Sigmoid colon (tissue), 4 donors: ENCODE data around the gene KLHL30.

ENCODE experiments used
- POLR2A ChIP-seq, 2 donors: fragments of 450-650 bp; IDR thresholded peaks; one replicate each; pipeline ENCODE4 v1.6.1; 2016; ENCODE audit warnings: antibody characterized with exemption in 2 of 2, mild to moderate bottlenecking in 2 of 2, moderate library complexity in 2 of 2
- POLR2AphosphoS5 ChIP-seq, 4 donors: sonication (generic); formaldehyde crosslinking; IDR thresholded peaks; one replicate each; pipeline ENCODE4 v1.6.1; 2017; ENCODE audit warnings: antibody characterized with exemption in 4 of 4
- TF ChIP-seq, protein P1 (sequence below), 4 experiments: fragments of 450-650 bp in 3 of 4; fragments of 200-600 bp in 1 of 4; IDR thresholded peaks; one replicate each; pipeline ENCODE4 v1.5.1; 2016 to 2019; ENCODE audit warnings: antibody characterized with exemption in 4 of 4, mild to moderate bottlenecking in 3 of 4, moderate library complexity in 2 of 4

DNA sequence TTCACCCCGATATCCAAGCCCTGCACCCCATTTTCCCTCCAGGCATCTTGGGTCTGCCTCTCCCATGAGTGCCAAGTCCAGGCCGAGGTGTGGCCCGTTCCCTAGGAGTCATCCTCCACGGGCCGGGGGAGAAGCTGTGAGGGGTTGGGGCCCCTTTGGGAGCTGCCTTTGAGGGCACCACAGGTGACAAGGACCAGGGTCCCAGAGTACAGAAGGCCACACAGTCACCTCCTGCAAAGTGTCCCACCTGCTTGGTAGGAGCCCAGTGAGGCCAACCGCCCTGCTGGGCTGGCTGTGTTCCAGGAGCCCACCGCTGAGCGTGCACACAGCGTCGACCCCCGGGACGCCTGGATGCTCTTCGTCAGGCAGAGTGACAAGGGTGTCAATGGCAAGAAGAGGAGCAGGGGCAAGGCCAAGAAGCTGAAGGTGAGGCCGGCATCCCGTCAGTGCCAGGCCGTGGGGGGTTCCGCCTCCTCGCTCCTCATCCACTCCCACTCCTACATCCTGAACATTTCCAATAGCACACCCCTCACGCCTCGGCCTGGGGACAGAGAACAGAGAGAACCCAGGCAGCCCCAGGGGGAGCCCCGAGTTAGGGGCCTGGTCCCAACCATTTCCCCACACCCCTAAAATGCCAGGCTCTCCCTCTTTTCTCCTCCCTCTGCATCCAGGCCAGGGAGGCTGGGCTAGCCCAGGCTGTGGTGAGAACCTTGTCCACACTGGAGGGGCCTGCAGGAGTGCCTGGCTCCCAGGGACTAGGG is 23.0 kb downstream of the KLHL30 start:
- TF ChIP-seq, protein P1, sequence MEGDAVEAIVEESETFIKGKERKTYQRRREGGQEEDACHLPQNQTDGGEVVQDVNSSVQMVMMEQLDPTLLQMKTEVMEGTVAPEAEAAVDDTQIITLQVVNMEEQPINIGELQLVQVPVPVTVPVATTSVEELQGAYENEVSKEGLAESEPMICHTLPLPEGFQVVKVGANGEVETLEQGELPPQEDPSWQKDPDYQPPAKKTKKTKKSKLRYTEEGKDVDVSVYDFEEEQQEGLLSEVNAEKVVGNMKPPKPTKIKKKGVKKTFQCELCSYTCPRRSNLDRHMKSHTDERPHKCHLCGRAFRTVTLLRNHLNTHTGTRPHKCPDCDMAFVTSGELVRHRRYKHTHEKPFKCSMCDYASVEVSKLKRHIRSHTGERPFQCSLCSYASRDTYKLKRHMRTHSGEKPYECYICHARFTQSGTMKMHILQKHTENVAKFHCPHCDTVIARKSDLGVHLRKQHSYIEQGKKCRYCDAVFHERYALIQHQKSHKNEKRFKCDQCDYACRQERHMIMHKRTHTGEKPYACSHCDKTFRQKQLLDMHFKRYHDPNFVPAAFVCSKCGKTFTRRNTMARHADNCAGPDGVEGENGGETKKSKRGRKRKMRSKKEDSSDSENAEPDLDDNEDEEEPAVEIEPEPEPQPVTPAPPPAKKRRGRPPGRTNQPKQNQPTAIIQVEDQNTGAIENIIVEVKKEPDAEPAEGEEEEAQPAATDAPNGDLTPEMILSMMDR (IDR thresholded peaks at IDR 0.05): no peak
- TF ChIP-seq POLR2A (IDR thresholded peaks at IDR 0.05) (no peak), POLR2AphosphoS5 (IDR thresholded peaks at IDR 0.05) (no peak)
